HCT116 (cell line): ENCODE results near the gene JCAD.

Experiments
- EGR1 ChIP-seq: IDR thresholded peaks from 2 replicates; pipeline ENCODE4 v1.6.1; 2012; ENCODE audit warnings: low read depth
- POLR2A ChIP-seq: IDR thresholded peaks from 2 replicates; pipeline ENCODE4 v1.7.0; 2011; ENCODE audit warnings: borderline replicate concordance; ENCODE audit not compliant: insufficient read depth, insufficient read length; ENCODE audit errors: extremely low read depth
- RAD21 ChIP-seq: IDR thresholded peaks from 2 replicates; pipeline ENCODE4 v1.6.1; 2012; ENCODE audit warnings: low read depth, mild to moderate bottlenecking
- TF ChIP-seq, protein P1 (sequence below), 3 experiments: fragments of 200-600 bp in 1 of 3; sonication (generic) in 1 of 3; IDR thresholded peaks in 2 of 3; conservative IDR thresholded peaks in 1 of 3; 2 replicates each; pipeline ENCODE4 v1.5.1; 2012 to 2017; ENCODE audit warnings: low read depth in 2 of 3, low read length in 2 of 3, antibody characterized with exemption in 1 of 3, borderline replicate concordance in 1 of 3, control low read depth in 1 of 3, mild to moderate bottlenecking in 1 of 3, mixed read lengths in 1 of 3, mixed run types in 1 of 3, moderate library complexity in 1 of 3; ENCODE audit not compliant: insufficient read depth in 1 of 3

DNA sequence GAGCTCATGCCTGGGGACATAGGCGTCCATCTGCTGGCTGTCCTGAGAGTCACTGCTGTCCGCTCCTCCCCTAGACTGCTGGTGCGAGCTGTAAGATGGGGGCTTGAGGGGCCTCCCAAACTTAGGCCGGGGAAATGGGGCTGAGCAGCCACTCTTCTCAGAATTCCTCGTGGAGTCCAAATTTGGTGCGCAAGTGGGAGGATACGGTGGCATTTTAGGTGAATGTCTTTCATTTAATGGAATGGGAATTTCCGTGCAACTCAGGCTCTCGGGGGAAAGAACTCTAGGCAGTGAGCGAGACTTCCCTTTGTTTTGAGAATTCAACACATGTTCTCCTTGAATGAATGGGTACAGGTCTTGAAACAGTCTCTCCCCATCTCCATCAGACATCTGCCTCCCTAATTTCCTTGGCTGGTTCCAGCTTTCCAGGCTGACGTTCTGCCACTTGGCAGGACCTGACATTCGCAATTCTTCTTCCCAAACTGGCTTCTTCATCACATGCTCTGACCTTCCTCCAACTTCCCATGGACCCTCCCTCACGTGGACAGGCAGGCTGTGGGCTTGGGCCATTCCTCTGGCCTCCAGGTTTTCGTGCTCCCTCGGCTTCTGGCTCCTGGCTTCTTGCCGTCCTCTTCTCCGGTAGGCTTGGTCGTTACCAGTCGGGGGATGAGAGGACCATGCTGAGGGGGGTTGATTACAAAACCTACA is 30.1 kb downstream of the JCAD start:
- TF ChIP-seq POLR2A (no peak), EGR1 (no peak), RAD21 (no peak)
- TF ChIP-seq, protein P1, sequence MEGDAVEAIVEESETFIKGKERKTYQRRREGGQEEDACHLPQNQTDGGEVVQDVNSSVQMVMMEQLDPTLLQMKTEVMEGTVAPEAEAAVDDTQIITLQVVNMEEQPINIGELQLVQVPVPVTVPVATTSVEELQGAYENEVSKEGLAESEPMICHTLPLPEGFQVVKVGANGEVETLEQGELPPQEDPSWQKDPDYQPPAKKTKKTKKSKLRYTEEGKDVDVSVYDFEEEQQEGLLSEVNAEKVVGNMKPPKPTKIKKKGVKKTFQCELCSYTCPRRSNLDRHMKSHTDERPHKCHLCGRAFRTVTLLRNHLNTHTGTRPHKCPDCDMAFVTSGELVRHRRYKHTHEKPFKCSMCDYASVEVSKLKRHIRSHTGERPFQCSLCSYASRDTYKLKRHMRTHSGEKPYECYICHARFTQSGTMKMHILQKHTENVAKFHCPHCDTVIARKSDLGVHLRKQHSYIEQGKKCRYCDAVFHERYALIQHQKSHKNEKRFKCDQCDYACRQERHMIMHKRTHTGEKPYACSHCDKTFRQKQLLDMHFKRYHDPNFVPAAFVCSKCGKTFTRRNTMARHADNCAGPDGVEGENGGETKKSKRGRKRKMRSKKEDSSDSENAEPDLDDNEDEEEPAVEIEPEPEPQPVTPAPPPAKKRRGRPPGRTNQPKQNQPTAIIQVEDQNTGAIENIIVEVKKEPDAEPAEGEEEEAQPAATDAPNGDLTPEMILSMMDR (IDR thresholded peaks at IDR 0.05 in 2 of 3, conservative IDR thresholded peaks at IDR 0.05 in 1 of 3; ENCODE audit: borderline replicate concordance in 1 of 3, insufficient read depth in 1 of 3, low read depth in 2 of 3, low read length in 2 of 3) = no peak
